LNCaP clone FGC (cell line): ENCODE data around the gene TMEM238.

Source experiments
- DNase-seq: peaks from one replicate; pipeline ENCODE4 v3.0.0-alpha.2; 2011; ENCODE audit warnings: low read depth
- H3K4me3 ChIP-seq: 2 replicates; pipeline ENCODE4 v1.5.1; 2011; ENCODE audit warnings: mild to moderate bottlenecking, low read depth, low read length, control low read depth
- CTCF ChIP-seq: IDR thresholded peaks from 2 replicates; pipeline ENCODE4 v1.5.1; 2012; ENCODE audit warnings: mild to moderate bottlenecking; ENCODE audit not compliant: control insufficient read depth, insufficient read depth; ENCODE audit errors: extremely low read depth

Gene TMEM238

GRCh38 chr19:55341595-55342531, 42.2 kb downstream of the TMEM238 start:
- no peak for TF ChIP-seq CTCF
- H3K4me3 ChIP-seq = peak overlapping the region; percentile 97
- no peak for DNase-seq

GRCh38 chr19:55341171-55341588, 42.9 kb downstream of the TMEM238 start:
- DNase-seq = peak; percentile 17
- peak overlapping the region; percentile 97 for H3K4me3 ChIP-seq
- TF ChIP-seq CTCF = no peak

GRCh38 chr19:55340784-55341147, 43.3 kb downstream of the TMEM238 start:
- peak overlapping the region; percentile 97 for H3K4me3 ChIP-seq
- peak; percentile 20; the same call in 1 of the 2 replicates for TF ChIP-seq CTCF
- no peak for DNase-seq

GRCh38 chr19:55339889-55340783, 44.0 kb downstream of the TMEM238 start:
- H3K4me3 ChIP-seq = peak overlapping the region; percentile 97
- TF ChIP-seq CTCF = no peak
- DNase-seq = no peak

GRCh38 chr19:55339105-55339888, 44.8 kb downstream of the TMEM238 start, which contains the start of gene KMT5C:
KMT5C (plus strand) TSS chr19:55339876; CDS start chr19:55341937, 2,061 bp downstream.
- TF ChIP-seq CTCF = no peak
- peak within 1 kb of the TSS; percentile 97 for H3K4me3 ChIP-seq
- DNase-seq = peak; percentile 100

GRCh38 chr19:55336101-55336500, 48.0 kb downstream of the TMEM238 start:
- TF ChIP-seq CTCF = no peak
- H3K4me3 ChIP-seq = no peak overlapping the region
- DNase-seq = no peak
